HG03469 (cell line): ENCODE measurements around the gene ZRSR2.

Source experiments
- ATAC-seq: cut with Tn5 transposase; IDR thresholded peaks from one replicate; pipeline ENCODE4 v1.9.1; 2021; ENCODE audit warnings: mild to moderate bottlenecking, moderate library complexity, moderate number of reproducible peaks; ENCODE audit not compliant: unreplicated experiment

Gene ZRSR2

DNA sequence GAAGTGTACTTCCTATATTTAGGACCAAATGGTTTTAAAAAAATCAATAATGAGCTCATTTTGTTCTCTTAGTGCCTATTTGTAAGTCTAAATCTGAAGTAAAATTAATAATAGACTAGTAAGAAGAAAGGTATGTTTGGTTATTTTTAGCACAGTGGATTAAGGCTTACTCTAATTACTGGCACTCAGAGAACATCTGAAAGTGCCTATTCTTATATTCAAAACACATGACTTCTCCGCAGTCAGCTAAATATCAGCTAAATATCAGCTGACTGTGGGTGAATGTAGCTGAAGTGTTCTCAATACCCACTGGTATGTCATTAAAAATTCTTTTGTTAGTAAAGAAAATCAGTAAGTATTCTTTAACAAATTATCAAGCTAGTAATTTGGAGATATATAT is 58.3 kb downstream of the ZRSR2 start:
- ATAC-seq = no peak

DNA sequence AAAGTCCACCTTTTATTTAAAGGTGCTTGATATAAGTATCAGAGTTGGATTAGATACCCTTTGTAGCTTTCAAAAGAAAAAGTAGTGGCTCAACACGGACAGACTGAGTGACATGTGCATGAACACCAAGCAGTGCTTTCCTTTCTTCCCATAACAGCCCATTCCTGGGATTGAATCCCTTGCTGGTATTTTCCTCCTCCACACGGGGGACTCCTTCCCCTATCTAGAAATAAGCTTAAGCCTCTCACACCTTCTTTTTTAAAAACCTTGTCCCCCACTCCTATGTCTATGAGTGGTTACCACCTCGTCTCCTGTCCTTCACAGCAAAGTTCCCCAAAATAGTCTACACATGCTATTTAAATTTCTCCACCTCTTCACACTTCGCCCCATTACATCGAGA is 59.3 kb downstream of the ZRSR2 start:
- no peak for ATAC-seq

DNA sequence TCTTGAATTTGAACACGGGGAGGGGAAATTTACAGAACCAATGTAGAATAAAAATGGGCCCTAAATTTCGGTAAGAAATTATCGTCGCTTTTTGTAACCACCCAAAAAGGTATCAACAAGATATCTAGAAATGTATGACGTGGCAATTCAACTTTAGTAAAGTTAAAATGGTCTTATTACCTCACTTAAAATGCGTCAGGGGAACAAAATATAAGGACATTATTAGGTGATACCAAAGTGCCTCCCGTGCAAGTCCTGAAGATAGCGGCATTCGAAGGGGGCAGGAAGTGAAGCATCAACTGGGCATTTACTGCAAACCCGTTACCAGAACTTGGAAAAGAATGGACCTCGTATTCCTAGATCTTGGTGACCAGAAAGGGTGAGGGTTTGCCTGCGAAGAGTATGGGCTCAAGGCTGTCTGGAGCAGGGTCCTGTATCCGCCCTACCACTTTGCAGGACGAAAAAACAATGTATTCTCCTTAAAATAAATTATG is 63.3 kb downstream of the ZRSR2 start:
- ATAC-seq = no peak

DNA sequence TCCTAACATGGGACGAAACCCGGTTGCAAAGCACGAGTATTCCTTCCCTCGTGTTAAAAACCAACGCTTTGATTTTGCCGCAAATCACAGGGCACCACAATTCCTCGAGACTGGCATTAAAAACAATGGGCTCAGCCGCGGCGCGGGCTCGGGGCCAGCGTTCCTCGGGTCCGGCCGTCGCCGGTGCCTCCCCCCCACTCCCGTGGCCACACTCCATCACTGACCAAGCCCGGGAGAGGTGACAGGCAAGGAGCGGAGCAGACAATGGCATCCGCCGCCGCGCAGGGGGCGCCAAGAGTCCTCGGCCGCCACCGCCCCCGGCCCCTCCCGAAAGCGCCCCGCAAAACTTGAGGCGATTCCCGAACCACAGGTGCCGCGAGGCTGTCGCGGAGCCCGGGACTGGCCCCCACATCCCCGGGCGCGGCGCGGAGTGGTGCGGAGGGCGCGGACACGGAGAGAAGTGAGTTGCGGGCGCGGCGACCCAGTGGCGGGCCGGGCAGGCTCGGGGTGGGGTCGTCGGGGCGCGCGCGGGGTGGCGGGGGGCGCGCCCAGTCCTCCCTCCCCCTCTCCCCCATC is 63.9 kb downstream of the ZRSR2 start:
- ATAC-seq = peak; percentile 15

DNA sequence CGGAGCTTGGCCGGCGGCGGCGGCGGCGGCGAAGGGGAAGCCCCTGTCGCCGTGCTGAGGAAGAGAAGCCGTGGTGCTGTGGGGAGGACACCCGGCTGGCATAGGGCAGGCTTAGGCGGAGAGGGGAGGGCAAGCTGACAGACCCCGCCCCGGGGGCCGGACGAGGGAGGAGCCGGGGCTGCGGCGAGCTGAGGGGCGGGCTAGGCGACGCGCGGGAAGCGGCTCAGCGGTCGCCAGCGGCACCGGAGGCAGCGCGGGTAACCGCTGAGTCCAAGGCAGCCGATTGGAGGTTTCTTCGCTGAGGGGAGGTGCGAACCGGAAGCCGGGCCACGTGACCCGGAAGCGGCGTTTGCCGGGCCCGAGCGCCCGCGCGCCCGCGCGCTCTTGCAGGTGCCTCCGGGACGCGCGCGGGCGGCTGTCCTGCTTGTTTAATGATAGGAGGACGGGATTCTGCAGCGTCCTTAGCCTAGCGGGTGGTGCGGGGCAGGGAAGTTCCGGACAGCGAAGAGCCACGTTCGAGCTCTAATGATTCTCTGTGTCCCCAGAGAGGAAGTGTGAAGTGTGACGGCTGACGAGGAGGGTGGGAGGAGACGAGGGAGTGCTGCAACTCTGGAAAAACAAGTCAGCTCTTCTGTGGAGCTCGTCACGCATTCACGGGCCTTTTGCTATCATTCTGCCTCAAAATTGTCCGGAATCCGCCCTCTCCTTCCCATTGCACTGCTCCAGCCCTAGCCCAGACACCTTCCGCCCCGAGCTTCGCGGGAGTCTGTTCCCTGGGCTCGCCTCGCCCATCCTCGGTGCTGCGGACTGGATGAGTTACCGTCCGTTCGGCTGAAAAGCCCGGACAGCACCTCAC is 64.7 kb downstream of the ZRSR2 start, which contains the start of gene AP1S2:
AP1S2 (minus strand) TSS at position 102 of the 856 bp plus-strand sequence. CDS start 2,289 bp downstream, outside the sequence.
- peak; percentile 88 for ATAC-seq

DNA sequence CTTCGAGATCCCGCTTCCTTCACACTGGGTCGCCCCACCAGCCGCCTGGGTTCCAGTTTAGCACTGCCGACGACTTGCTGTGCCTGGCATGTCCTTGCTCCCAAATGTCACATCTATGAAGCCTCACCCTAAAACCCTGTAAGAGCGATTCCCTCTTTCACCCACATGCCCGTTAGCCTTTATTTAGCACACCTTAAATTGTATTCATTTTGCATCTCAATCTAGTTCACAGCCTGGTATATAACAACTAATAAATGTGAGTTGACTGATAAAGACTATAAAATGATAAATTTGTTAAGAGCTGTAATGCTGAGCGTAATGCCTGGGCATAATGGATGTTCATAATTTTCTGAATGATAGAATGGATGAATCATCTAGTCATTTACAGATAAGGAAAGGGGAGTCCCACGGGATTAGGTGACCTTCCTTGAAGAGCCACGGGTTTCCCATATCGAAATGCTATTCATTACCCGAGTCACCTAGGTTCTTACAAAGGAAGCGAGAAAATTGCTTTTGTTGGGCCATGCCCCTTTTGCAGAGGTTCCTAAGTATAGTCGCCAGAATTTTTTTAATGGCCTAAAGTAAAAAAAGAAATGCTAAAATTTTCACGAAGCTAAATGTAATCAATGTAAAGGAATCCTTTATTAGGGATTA is 65.4 kb downstream of the ZRSR2 start:
- ATAC-seq = no peak

DNA sequence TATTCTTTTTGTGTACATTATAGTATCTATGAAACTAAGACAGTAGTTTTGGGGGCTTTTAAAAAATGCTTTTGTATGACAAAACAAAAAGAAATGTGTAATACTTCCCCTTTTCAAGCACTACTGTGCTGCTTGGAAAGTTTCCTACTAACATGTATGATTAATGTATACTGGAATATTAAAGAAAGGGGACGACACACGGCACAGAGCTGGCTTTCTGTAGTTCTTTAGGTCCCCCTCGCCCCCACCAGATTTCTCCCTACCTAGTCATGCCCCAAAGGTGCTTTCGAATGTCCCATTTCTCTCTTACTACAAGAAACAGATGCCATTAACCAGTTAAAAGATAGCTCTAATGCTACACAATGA is 65.9 kb downstream of the ZRSR2 start:
- ATAC-seq = no peak

DNA sequence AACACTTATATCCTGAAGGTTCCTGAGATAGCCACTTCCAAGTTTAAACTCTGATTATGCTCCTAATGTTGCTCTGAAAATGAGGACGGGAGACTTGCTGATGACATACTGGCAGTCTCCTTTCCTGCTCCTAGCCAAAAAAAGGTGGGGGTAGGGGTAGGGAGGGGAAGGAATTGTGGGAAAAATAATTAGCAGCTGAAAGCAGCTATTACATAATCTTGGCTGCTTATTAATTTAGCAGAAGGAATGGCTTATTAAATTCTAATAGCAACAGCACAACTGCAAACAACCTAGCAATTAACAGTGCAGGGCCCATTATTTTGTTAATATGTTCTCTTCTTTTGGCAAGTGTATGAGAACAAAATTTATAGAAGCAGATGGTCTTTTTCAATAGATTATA is 66.4 kb downstream of the ZRSR2 start:
- ATAC-seq = no peak

DNA sequence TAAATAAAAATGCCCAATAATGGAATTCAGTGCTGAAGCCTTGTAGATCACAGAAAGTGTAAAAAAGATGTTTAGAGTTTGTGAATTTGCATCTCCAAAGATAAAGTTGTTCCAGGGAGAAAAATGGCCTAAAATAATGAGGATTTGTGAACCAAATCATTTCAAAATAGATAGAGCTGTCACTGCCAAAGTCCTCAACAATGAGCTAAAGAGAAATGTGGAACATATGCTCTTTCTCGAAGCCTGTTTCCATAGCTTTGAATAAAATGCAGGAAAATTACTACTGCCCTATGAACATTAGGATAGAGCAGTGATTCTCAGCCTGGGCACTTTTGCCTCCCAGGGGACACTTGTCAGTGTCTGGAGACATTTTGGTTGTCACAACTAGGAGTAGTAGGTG is 67.8 kb downstream of the ZRSR2 start:
- ATAC-seq = no peak

DNA sequence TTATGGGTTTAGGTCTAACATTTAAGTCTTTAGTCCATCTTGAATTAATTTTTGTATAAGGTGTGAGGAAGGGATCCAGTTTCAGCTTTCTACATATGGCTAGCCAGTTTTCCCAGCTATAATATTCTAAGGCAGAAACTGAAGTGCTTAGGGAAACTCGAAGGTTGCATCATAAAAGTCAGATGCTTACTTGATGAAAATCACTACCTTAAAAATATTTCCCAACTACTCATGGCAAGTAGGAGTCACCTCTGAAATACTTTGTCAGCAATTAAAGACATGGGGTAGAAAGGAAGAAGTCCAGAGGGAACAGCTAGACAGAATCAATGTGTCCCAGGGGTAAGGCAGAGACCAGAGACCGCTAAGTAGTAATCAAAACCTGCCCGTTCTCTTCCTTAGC is 70.6 kb downstream of the ZRSR2 start:
- ATAC-seq = no peak

DNA sequence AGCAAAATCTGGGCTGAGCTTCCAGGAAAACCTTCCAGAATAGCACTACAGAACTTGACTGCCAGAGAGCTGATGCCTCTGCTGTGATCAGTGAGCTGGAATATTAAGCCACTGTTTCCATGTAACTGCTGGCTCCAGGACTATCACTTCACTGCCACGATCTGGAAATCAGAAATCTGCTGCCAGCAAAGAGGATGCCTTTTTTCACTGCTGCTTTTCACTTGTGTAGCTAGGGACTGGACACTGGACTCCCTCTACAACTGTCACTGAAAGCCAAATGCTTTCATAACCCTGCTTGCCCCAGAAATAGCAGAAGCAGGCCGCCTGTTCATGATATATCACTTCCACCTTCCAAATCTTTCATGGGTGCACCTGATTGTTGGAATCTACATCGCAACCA is 73.7 kb downstream of the ZRSR2 start:
- ATAC-seq = no peak

DNA sequence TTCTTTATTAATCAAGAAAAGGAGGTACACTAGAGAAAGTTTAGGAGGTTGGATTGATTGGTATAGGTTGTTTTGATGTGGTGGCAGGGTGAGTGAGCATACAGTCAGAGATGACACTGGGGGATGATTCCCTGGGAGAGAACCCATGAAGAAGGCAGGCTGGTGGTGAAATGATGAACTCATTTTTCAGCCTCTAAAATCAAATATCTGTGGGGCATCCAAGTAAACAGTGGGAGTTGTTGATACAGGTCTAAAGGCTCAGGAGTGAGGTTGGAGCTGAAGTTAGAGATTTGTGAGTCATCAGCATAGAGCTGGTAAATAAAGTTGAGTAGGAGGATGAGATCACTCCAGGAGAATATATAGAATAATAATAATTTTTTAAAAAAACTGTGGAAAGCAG is 74.3 kb downstream of the ZRSR2 start:
- ATAC-seq = no peak

DNA sequence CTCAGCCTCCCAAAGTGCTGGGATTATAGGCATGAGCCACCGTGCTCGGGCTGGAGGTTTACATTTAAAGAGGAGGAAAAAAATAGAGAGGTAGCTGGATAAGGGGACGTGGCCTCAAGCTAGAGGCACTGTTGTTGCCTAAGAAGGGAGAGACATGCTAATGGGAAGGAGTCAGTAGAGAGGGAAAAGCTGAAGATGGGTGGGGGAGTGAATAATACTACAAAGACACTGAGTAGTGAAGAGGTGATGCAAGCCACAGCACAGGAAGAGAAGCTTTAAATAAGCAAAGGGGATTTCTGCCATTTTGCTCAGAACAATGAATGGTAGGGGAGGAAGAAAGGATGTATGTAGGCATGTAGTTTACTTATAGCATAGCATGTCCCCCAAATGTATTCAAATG is 75.9 kb downstream of the ZRSR2 start:
- ATAC-seq = no peak

DNA sequence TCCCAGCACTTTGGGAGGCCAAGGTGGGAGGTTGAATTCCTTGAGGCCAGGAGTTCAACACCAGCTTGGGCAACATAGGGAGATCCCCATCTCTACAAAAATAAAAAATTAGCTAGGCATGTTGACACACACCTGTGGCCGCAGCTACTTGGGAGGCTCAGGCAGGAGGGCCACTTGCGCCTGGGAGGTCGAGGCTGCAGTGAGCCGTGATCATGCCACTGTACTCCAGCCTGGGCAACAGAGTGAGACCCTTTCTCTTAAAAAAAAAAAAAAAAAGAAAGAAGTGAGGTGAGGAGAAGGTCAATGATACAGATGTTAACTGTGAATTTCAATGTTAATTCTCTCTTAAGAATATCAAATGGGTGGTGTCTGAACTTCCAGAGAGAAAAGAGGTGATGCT is 79.4 kb downstream of the ZRSR2 start:
- no peak for ATAC-seq

DNA sequence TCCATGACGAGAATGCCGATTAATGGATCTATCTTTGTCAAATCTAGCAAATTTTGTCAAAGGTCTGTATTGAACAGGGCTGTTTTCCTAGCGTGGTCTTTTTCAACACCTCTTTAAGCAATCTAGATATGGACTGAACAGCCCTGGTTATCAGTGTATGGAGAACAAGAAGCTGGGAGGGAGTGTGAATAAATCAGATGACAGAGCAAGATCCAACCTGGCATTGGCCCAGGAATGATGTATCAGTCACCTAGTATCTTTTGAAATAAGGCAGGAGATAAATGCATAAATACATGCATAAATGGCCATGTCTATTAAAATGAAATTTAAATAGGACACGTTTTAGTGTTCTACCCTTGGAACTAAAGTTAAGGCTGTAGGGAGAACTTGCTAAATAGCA is 80.0 kb downstream of the ZRSR2 start:
- no peak for ATAC-seq
